Measurements from ENCODE around the gene RMI2. TPM values are rescaled to one million over a fixed set of nuclear protein-coding genes. Genes with fewer than 3 reads are reported as not detected.

Gene RMI2
- total RNA-seq, 6 donors from 2014 or later, result 2.6 to 6.3 (median 2.7) TPM

GRCh38 chr16:11320170-11320569 is 25.1 kb upstream of the RMI2 start:
- WGBS, 2 donors, result 79 to 94% methylated on average over 9 to 10 of the region's 10 CpGs
- no peak for DNase-seq
- H3K36me3 ChIP-seq, result no peaks in the 10 kb centered on the region
- peaks cover 0 to 7% (median 2%) of the 10 kb centered on the region in 4 donors for H3K4me1 ChIP-seq
- TF ChIP-seq POLR2AphosphoS5 (IDR thresholded peaks at IDR 0.05) (no peak), POLR2A (IDR thresholded peaks at IDR 0.05) (no peak), CTCF (IDR thresholded peaks at IDR 0.05) (no peak), EP300 (IDR thresholded peaks at IDR 0.05) (no peak)
- no peaks in the 10 kb centered on the region for H3K27me3 ChIP-seq
- no peak overlapping the region for H3K4me3 ChIP-seq
- H3K9me3 ChIP-seq, result no peaks in the 10 kb centered on the region
- no peak overlapping the region for H3K27ac ChIP-seq
- ATAC-seq (ENCODE audit: low FRiP score in 2 of 2), result no peak

GRCh38 chr16:11321662-11322061 is 23.6 kb upstream of the RMI2 start:
- no peak for DNase-seq
- no peak for TF ChIP-seq EP300 (IDR thresholded peaks at IDR 0.05)
- TF ChIP-seq CTCF (IDR thresholded peaks at IDR 0.05), result no peak
- TF ChIP-seq POLR2AphosphoS5 (IDR thresholded peaks at IDR 0.05), result no peak
- no peak for TF ChIP-seq POLR2A (IDR thresholded peaks at IDR 0.05)
- peaks cover 0 to 5% (median 0%) of the 10 kb centered on the region in 4 donors for H3K4me1 ChIP-seq
- no peaks in the 10 kb centered on the region for H3K9me3 ChIP-seq
- ATAC-seq (ENCODE audit: low FRiP score in 2 of 2), result no peak
- H3K36me3 ChIP-seq, result no peaks in the 10 kb centered on the region
- H3K27me3 ChIP-seq, result no peaks in the 10 kb centered on the region
- H3K4me3 ChIP-seq, result no peak overlapping the region
- 66 to 92% methylated on average over 5 of the region's 5 CpGs for WGBS, 2 donors
- no peak overlapping the region for H3K27ac ChIP-seq

GRCh38 chr16:11322823-11323222 is 22.4 kb upstream of the RMI2 start:
- H3K36me3 ChIP-seq, result no peaks in the 10 kb centered on the region
- WGBS, 2 donors, result 93 to 97% methylated on average over 2 to 3 of the region's 3 CpGs
- H3K4me1 ChIP-seq, result peaks cover 2 to 7% (median 2%) of the 10 kb centered on the region in 4 donors
- DNase-seq (no peak), ATAC-seq (ENCODE audit: low FRiP score in 2 of 2) (no peak)
- no peak overlapping the region for H3K27ac ChIP-seq
- no peaks in the 10 kb centered on the region for H3K27me3 ChIP-seq
- no peaks in the 10 kb centered on the region for H3K9me3 ChIP-seq
- no peak overlapping the region for H3K4me3 ChIP-seq
- TF ChIP-seq POLR2A (IDR thresholded peaks at IDR 0.05), result no peak
- no peak for TF ChIP-seq EP300 (IDR thresholded peaks at IDR 0.05)
- TF ChIP-seq POLR2AphosphoS5 (IDR thresholded peaks at IDR 0.05), result no peak
- TF ChIP-seq CTCF (IDR thresholded peaks at IDR 0.05), result no peak

- no peaks in the 10 kb centered on the region for H3K27me3 ChIP-seq
- peaks cover 11 to 16% (median 12%) of the 10 kb centered on the region in 4 donors for H3K4me1 ChIP-seq
- no peak overlapping the region for H3K27ac ChIP-seq
- H3K9me3 ChIP-seq, result no peaks in the 10 kb centered on the region
- ATAC-seq (ENCODE audit: low FRiP score in 2 of 2) (no peak), DNase-seq (peak in 1 of 2 donors; percentile 72)
- 89 to 97% methylated on average over 4 to 11 of the region's 11 CpGs for WGBS, 2 donors
- TF ChIP-seq EP300 (IDR thresholded peaks at IDR 0.05) (no peak), POLR2AphosphoS5 (IDR thresholded peaks at IDR 0.05) (no peak)
- no peak overlapping the region for H3K4me3 ChIP-seq
- no peaks in the 10 kb centered on the region for H3K36me3 ChIP-seq
Observed at GRCh38 chr16:11323551-11324336, 21.5 kb upstream of the RMI2 start.

GRCh38 chr16:11325404-11326083 is 19.7 kb upstream of the RMI2 start:
- peaks cover 17 to 21% (median 21%) of the 10 kb centered on the region in 4 donors for H3K4me1 ChIP-seq
- TF ChIP-seq POLR2A (IDR thresholded peaks at IDR 0.05) (no peak), CTCF (IDR thresholded peaks at IDR 0.05) (no peak), POLR2AphosphoS5 (IDR thresholded peaks at IDR 0.05) (no peak), EP300 (IDR thresholded peaks at IDR 0.05) (no peak)
- no peak overlapping the region for H3K4me3 ChIP-seq
- 86% methylated on average over 6 to 10 of the region's 10 CpGs for WGBS, 2 donors
- no peaks in the 10 kb centered on the region for H3K36me3 ChIP-seq
- H3K9me3 ChIP-seq, result no peaks in the 10 kb centered on the region
- ATAC-seq (ENCODE audit: low FRiP score in 2 of 2) (no peak), DNase-seq (no peak)
- peak overlapping the region in 1 of 4 donors; percentile 7 for H3K27ac ChIP-seq
- H3K27me3 ChIP-seq, result no peaks in the 10 kb centered on the region
